Endothelial cell of umbilical vein (primary cell): Measurements from ENCODE around the gene GCAT. TPM values are rescaled to one million over a fixed set of nuclear protein-coding genes. Genes with fewer than 3 reads are reported as not detected.

Source experiments
- BruUV-seq: library from RNA; stranded (reverse); fragments of 400-500 nt; replicated peaks from 2 replicates; lab custom pipeline; 2021; lab: Mats Ljungman, UMichigan
- CTCF ChIA-PET: fragments of 300-600, 350-600 bp; sonication (Branson Sonifier 250); formaldehyde crosslinking; loops from one replicate; lab custom pipeline; 2021; ENCODE audit warnings: antibody characterized with exemption, inconsistent platforms; lab: Charles Lee
- POLR2A ChIA-PET: fragments of 300-600, 350-600 bp; sonication (Branson Sonifier 250); formaldehyde crosslinking; loops from one replicate; lab custom pipeline; 2021; ENCODE audit warnings: antibody characterized with exemption, inconsistent platforms; lab: Charles Lee
- DNase-seq: peaks from one replicate; pipeline ENCODE4 v3.0.0-alpha.2; 2011; ENCODE audit warnings: low read depth, low spot score
- FAIRE-seq: peaks from 2 replicates; lab custom pipeline; 2011; peaks lifted over from hg19 to GRCh38; lab: Jason Lieb, UNC
- H2AFZ ChIP-seq: 2 replicates; pipeline ENCODE4 v1.6.0; 2012; ENCODE audit warnings: low read depth, low read length, control low read depth, inconsistent platforms
- H3K27ac ChIP-seq: 2 replicates; pipeline ENCODE4 v1.5.1; 2011; ENCODE audit warnings: low read depth, mild to moderate bottlenecking, control low read depth, low read length, moderate library complexity; ENCODE audit not compliant: insufficient read depth
- H3K27me3 ChIP-seq, 2 experiments: 2 replicates each; pipeline versions ENCODE4 v1.6.0 to v1.6.1; 2011; ENCODE audit warnings: low read length in 2 of 2, mixed read lengths in 1 of 2; ENCODE audit not compliant: control insufficient read depth in 2 of 2, insufficient read depth in 2 of 2
- H3K36me3 ChIP-seq, 2 experiments: 2 replicates in 1 of 2; 3 replicates in 1 of 2; pipeline ENCODE4 v1.5.1; 2011; ENCODE audit warnings: low read length in 2 of 2, mild to moderate bottlenecking in 1 of 2, moderate library complexity in 1 of 2; ENCODE audit not compliant: control insufficient read depth in 2 of 2, insufficient read depth in 2 of 2; ENCODE audit errors: extremely low read depth in 1 of 2
- H3K4me1 ChIP-seq: 3 replicates; pipeline ENCODE4 v1.5.1; 2011; ENCODE audit warnings: mild to moderate bottlenecking, low read length; ENCODE audit not compliant: control insufficient read depth, insufficient read depth; ENCODE audit errors: extremely low read depth
- H3K4me2 ChIP-seq: 2 replicates; pipeline ENCODE4 v1.6.1; 2011; ENCODE audit warnings: low read length, control low read depth, mixed read lengths; ENCODE audit not compliant: insufficient read depth
- H3K4me3 ChIP-seq, 3 experiments: fragments of 200-600 bp in 1 of 3; sonication (generic), shearing (Covaris generic) in 1 of 3; replicated peaks in 1 of 3; 2 replicates each; pipeline ENCODE4 v1.5.1; 2011 to 2016; ENCODE audit warnings: control low read depth in 3 of 3, low read length in 3 of 3, mild to moderate bottlenecking in 2 of 3, inconsistent platforms in 1 of 3, low read depth in 1 of 3, moderate library complexity in 1 of 3; ENCODE audit not compliant: insufficient read depth in 1 of 3
- H3K79me2 ChIP-seq: 2 replicates; pipeline ENCODE4 v1.6.0; 2012; ENCODE audit warnings: low read length, inconsistent platforms; ENCODE audit not compliant: control insufficient read depth, insufficient read depth
- H3K9ac ChIP-seq: replicated peaks from 2 replicates; pipeline ENCODE3; 2011; ENCODE audit warnings: low read length, control low read depth; ENCODE audit not compliant: insufficient read depth; ENCODE audit errors: extremely low read depth
- H3K9me1 ChIP-seq: replicated peaks from 3 replicates; pipeline ENCODE4 v1.6.0; 2011; ENCODE audit warnings: mild to moderate bottlenecking, low read length; ENCODE audit not compliant: control insufficient read depth, insufficient read depth; ENCODE audit errors: extremely low read depth
- H3K9me3 ChIP-seq: replicated peaks from 2 replicates; pipeline ENCODE4 v1.5.1; 2012; ENCODE audit warnings: low read length, inconsistent platforms; ENCODE audit not compliant: control insufficient read depth, insufficient read depth
- H4K20me1 ChIP-seq: replicated peaks from 2 replicates; pipeline ENCODE3; 2011; ENCODE audit warnings: mild to moderate bottlenecking, low read length; ENCODE audit not compliant: control insufficient read depth, insufficient read depth; ENCODE audit errors: extremely low read depth
- CTCF ChIP-seq, 2 donors: IDR thresholded peaks; 1 replicate in 1 of 2; 2 replicates in 1 of 2; pipeline ENCODE4 v1.5.1; 2011; ENCODE audit warnings: low read length in 2 of 2, mild to moderate bottlenecking in 2 of 2, moderate library complexity in 2 of 2, control low read depth in 1 of 2, inconsistent platforms in 1 of 2, low read depth in 1 of 2; ENCODE audit not compliant: insufficient read depth in 1 of 2; ENCODE audit errors: extremely low read depth in 1 of 2
- EZH2 ChIP-seq: IDR thresholded peaks from 2 replicates; pipeline ENCODE4 v1.6.1; 2012; ENCODE audit warnings: borderline replicate concordance, low read depth, mild to moderate bottlenecking, moderate library complexity, low read length, inconsistent platforms; ENCODE audit not compliant: severe bottlenecking
- GATA2 ChIP-seq: IDR thresholded peaks from 2 replicates; pipeline ENCODE4 v1.7.0; 2011; ENCODE audit warnings: low read depth, mild to moderate bottlenecking, moderate library complexity, mixed read lengths, low read length; ENCODE audit not compliant: insufficient read length, insufficient read depth
- JUN ChIP-seq: IDR thresholded peaks from 2 replicates; pipeline ENCODE4 v1.6.1; 2011; ENCODE audit warnings: borderline replicate concordance, low read depth; ENCODE audit not compliant: insufficient read length, insufficient read depth
- MYC ChIP-seq: IDR thresholded peaks from one replicate; pipeline ENCODE4 v1.6.1; 2011; ENCODE audit warnings: mild to moderate bottlenecking, low read depth, low read length
- POLR2AphosphoS5 ChIP-seq: IDR thresholded peaks from 2 replicates; pipeline ENCODE4 v1.6.1; 2012; ENCODE audit warnings: low read depth, mild to moderate bottlenecking, control low read depth, low read length, moderate library complexity; ENCODE audit not compliant: insufficient read depth
- dilution Hi-C: fragments of 300-500 bp; cut with MboI; formaldehyde crosslinking; loops from one replicate; pipeline ENCODE4 v1.15.0; 2019; ENCODE audit warnings: low sequenced_read_pairs; ENCODE audit not compliant: extremely low pct_ligation_motif_present
- intact Hi-C: fragments of 100-400 bp; cut with micrococcal nuclease; formaldehyde crosslinking; loops from one replicate; pipeline ENCODE4 v1.10.0; 2022
- polyA plus RNA-seq, 4 experiments: library from polyadenylated mRNA; depleted of rRNA in 3 of 4; stranded (reverse) in 3 of 4; unstranded in 1 of 4; fragments of >200 nt; gene quantifications; 2 replicates each; pipeline versions ENCODE4 v1.2.1 to v1.2.3, GENCODE V29; 2011 to 2012; ENCODE audit warnings: missing spikeins in 1 of 4
- total RNA-seq: library from RNA; stranded (reverse); gene quantifications from 2 replicates; pipeline ENCODE4 v1.2.3, GENCODE V29; 2021

Gene GCAT
- total and polyA plus RNA-seq, 2 donors (not counting 3 experiments of a cell fraction or from before 2014, with no cell fraction given), result 19.7 TPM

GRCh38 chr22:37811867-37812266, 4.1 kb downstream of the GCAT start:
- Histone ChIP-seq H2AFZ (no peak overlapping the region), H3K79me2 (no peaks in the 10 kb centered on the region), H4K20me1 (no peaks in the 10 kb centered on the region), H3K27ac (no peak overlapping the region), H3K4me3 (no peak overlapping the region), H3K9ac (no peak overlapping the region), H3K9me3 (no peaks in the 10 kb centered on the region), H3K9me1 (no peaks in the 10 kb centered on the region), H3K4me1 (peaks cover 8% of the 10 kb centered on the region), H3K36me3 (peaks cover 0 to 4% of the 10 kb centered on the region in 2 experiments), H3K27me3 (no peaks in the 10 kb centered on the region), H3K4me2 (no peak overlapping the region)
- no peak for FAIRE-seq
- ChIA-PET POLR2A (no interaction called here), CTCF (no interaction called here)
- TF ChIP-seq MYC (no peak), EZH2 (no peak), CTCF (IDR thresholded peaks at IDR 0.05; ENCODE audit: extremely low read depth in 1 of 2, insufficient read depth in 1 of 2, low read depth in 1 of 2, low read length in 2 of 2) (no peak), JUN (no peak), POLR2AphosphoS5 (no peak), GATA2 (no peak)
- DNase-seq, result no peak
- no TSS peak for BruUV-seq
- dilution Hi-C loops, result no loop called here
- intact Hi-C loops, result no loop called here
